Muscle layer of duodenum (tissue), 2 donors: ENCODE results near the gene NUP133.
A peak's percentile ranks its signal among the peaks of the same experiment; 100 is the strongest.
"Not testable (repeated sequence)": the region's sequence is repeated elsewhere in the genome, so short reads cannot be mapped to it uniquely, and the experiment has no call there.

ENCODE experiments used
- H3K27ac ChIP-seq: one replicate; pipeline ENCODE4 v1.7.0; 2013; ENCODE audit warnings: mild to moderate bottlenecking, low read length
- H3K27me3 ChIP-seq: one replicate; pipeline ENCODE4 v1.7.0; 2013; ENCODE audit warnings: low read depth, mild to moderate bottlenecking, control low read depth, low read length
- H3K36me3 ChIP-seq, 2 donors: one replicate each; pipeline ENCODE4 v1.7.0; 2013; ENCODE audit warnings: low read length in 2 of 2, control low read depth in 1 of 2, mild to moderate bottlenecking in 1 of 2; ENCODE audit not compliant: insufficient read depth in 2 of 2, control insufficient read depth in 1 of 2
- H3K4me1 ChIP-seq, 2 donors: one replicate each; pipeline ENCODE4 v1.7.0; 2013; ENCODE audit warnings: low read length in 2 of 2, mild to moderate bottlenecking in 2 of 2, control low read depth in 1 of 2, moderate library complexity in 1 of 2; ENCODE audit not compliant: insufficient read depth in 2 of 2, control insufficient read depth in 1 of 2
- H3K4me3 ChIP-seq, 2 donors: one replicate each; pipeline ENCODE4 v1.7.0; 2013; ENCODE audit warnings: low read length in 2 of 2, low read depth in 1 of 2, mild to moderate bottlenecking in 1 of 2
- H3K9me3 ChIP-seq, 2 donors: one replicate each; pipeline ENCODE4 v1.7.0; 2013; ENCODE audit warnings: low read length in 2 of 2, control low read depth in 1 of 2, mild to moderate bottlenecking in 1 of 2; ENCODE audit not compliant: control insufficient read depth in 1 of 2
- donor health status: healthy.

Gene NUP133

GRCh38 chr1:229431284-229432115 lies 76.6 kb downstream of the NUP133 start:
- peak overlapping the region; percentile 50 to 53 for H3K4me3 ChIP-seq

GRCh38 chr1:229430761-229431283 lies 77.3 kb downstream of the NUP133 start:
- no peak overlapping the region for H3K27ac ChIP-seq
- H3K4me1 ChIP-seq: peaks cover 3 to 36% of the 10 kb centered on the region in 2 donors
- no peaks in the 10 kb centered on the region for H3K9me3 ChIP-seq
- peak overlapping the region; percentile 50 to 53 for H3K4me3 ChIP-seq
- peaks cover 48% of the 10 kb centered on the region for H3K27me3 ChIP-seq
- no peaks in the 10 kb centered on the region for H3K36me3 ChIP-seq

More at GRCh38 chr1:229431284-229432115, 76.6 kb downstream of the NUP133 start:
- Histone ChIP-seq H3K27me3 (peaks cover 48% of the 10 kb centered on the region), H3K36me3 (no peaks in the 10 kb centered on the region), H3K4me1 (peaks cover 3 to 36% of the 10 kb centered on the region in 2 donors), H3K27ac (no peak overlapping the region), H3K9me3 (no peaks in the 10 kb centered on the region)

- H3K9me3 ChIP-seq: no peaks in the 10 kb centered on the region
- no peak overlapping the region for H3K4me3 ChIP-seq
- no peak overlapping the region for H3K27ac ChIP-seq
- H3K36me3 ChIP-seq: no peaks in the 10 kb centered on the region
- H3K27me3 ChIP-seq: peaks cover 29% of the 10 kb centered on the region
- H3K4me1 ChIP-seq: peaks cover 3 to 24% of the 10 kb centered on the region in 2 donors
These were observed 79.9 kb downstream of the NUP133 start for GRCh38 chr1:229428256-229428655.

- Histone ChIP-seq H3K36me3 (no peaks in the 10 kb centered on the region), H3K27me3 (peaks cover 22% of the 10 kb centered on the region), H3K4me3 (no peak overlapping the region), H3K4me1 (peaks cover 3 to 18% of the 10 kb centered on the region in 2 donors), H3K9me3 (no peaks in the 10 kb centered on the region), H3K27ac (no peak overlapping the region)
These were observed 80.6 kb downstream of the NUP133 start for GRCh38 chr1:229427572-229427971.

GRCh38 chr1:229425564-229426159 lies 82.5 kb downstream of the NUP133 start:
- Histone ChIP-seq H3K4me3 (no peak overlapping the region), H3K27me3 (peaks cover 9% of the 10 kb centered on the region), H3K27ac (no peak overlapping the region), H3K9me3 (no peaks in the 10 kb centered on the region), H3K36me3 (no peaks in the 10 kb centered on the region), H3K4me1 (peaks cover 0 to under 1% of the 10 kb centered on the region in 2 donors)

- Histone ChIP-seq H3K36me3 (no peaks in the 10 kb centered on the region), H3K27me3 (no peaks in the 10 kb centered on the region), H3K4me3 (no peak overlapping the region)
These were observed 87.4 kb downstream of the NUP133 start for GRCh38 chr1:229420765-229421164.

GRCh38 chr1:229420224-229420623 lies 87.9 kb downstream of the NUP133 start:
- Histone ChIP-seq H3K27ac (no peak overlapping the region), H3K27me3 (no peaks in the 10 kb centered on the region), H3K4me3 (no peak overlapping the region), H3K9me3 (no peaks in the 10 kb centered on the region), H3K36me3 (no peaks in the 10 kb centered on the region), H3K4me1 (no peaks in the 10 kb centered on the region)

More at GRCh38 chr1:229420765-229421164, 87.4 kb downstream of the NUP133 start:
- Histone ChIP-seq H3K27ac (no peak overlapping the region), H3K9me3 (no peaks in the 10 kb centered on the region), H3K4me1 (no peaks in the 10 kb centered on the region)

- not testable (repeated sequence) for H3K27ac ChIP-seq, H3K27me3 ChIP-seq, H3K9me3 ChIP-seq, H3K4me3 ChIP-seq, H3K4me1 ChIP-seq, H3K36me3 ChIP-seq
These were observed 89.6 kb downstream of the NUP133 start for GRCh38 chr1:229418586-229418985.

- H3K27me3 ChIP-seq: peaks cover 18% of the 10 kb centered on the region
These were observed 95.3 kb downstream of the NUP133 start for GRCh38 chr1:229412810-229413209.

GRCh38 chr1:229412056-229412455 lies 96.1 kb downstream of the NUP133 start:
- no peaks in the 10 kb centered on the region for H3K9me3 ChIP-seq
- no peak overlapping the region for H3K27ac ChIP-seq
- peaks cover 12 to 29% of the 10 kb centered on the region in 2 donors for H3K4me1 ChIP-seq
- no peak overlapping the region for H3K4me3 ChIP-seq
- no peaks in the 10 kb centered on the region for H3K36me3 ChIP-seq
- peaks cover 26% of the 10 kb centered on the region for H3K27me3 ChIP-seq

More at GRCh38 chr1:229412810-229413209, 95.3 kb downstream of the NUP133 start:
- not testable (repeated sequence) for H3K36me3 ChIP-seq, H3K4me3 ChIP-seq, H3K27ac ChIP-seq, H3K9me3 ChIP-seq
- H3K4me1 ChIP-seq: peaks cover 12 to 22% of the 10 kb centered on the region in 2 donors

GRCh38 chr1:229411434-229412055 lies 96.6 kb downstream of the NUP133 start:
- H3K9me3 ChIP-seq: no peaks in the 10 kb centered on the region
- H3K36me3 ChIP-seq: no peaks in the 10 kb centered on the region
- H3K4me3 ChIP-seq: no peak overlapping the region
- H3K4me1 ChIP-seq: peaks cover 12 to 31% of the 10 kb centered on the region in 2 donors
- H3K27me3 ChIP-seq: peaks cover 31% of the 10 kb centered on the region
- H3K27ac ChIP-seq: no peak overlapping the region
